ENCODE results near the gene EBLN1. TPM values are rescaled to one million over a fixed set of nuclear protein-coding genes. Genes with fewer than 3 reads are reported as not detected.

EBLN1 gene
- total RNA-seq, 1 experiment from 2014 or later: not detected

DNA sequence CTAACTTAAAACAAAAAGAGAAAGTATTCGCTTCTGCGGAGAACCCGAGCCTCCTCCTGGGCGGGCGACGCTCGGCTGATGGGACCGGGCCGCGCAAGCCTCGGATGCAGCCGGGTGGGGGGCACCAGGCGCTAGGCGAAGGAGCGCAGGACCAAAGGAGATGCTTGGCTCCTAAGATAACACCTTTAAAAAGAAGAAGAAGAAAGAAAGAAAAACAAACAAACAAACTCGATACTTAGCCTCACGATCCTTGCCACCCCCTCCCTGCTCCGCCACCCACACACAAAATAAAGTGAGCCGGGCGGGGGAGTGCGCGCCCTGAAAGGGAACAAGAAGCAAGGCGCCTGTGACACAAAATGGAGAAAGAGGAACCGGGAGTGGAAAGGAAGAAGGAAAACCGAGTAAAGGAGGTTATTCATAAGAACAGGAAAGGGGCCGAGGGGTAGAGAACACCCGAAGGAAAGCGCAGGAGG, 34.0 kb upstream of the EBLN1 start:
- ChIA-PET CTCF (no interaction called here), POLR2A (interaction anchor here (0.9 kb wide), 1 partner anchor 65 kb away, joined by 3 read pairs; the partner anchor contains the start of gene COMMD3)
- Mint-ChIP-seq H3K9me3 (ENCODE audit: unreplicated experiment) (no peaks in the 10 kb centered on the region), H3K4me3 (ENCODE audit: unreplicated experiment) (peak overlapping the region; percentile 74), H3K36me3 (ENCODE audit: insufficient read depth, unreplicated experiment) (no peaks in the 10 kb centered on the region), H3K4me1 (ENCODE audit: insufficient read depth, unreplicated experiment) (peaks cover 18% of the 10 kb centered on the region), H3K27me3 (ENCODE audit: insufficient read depth, unreplicated experiment) (no peaks in the 10 kb centered on the region), H3K27ac (ENCODE audit: low read depth, unreplicated experiment) (peak overlapping the region; percentile 95)
- intact Hi-C loops (cut with micrococcal nuclease): no loop called here
- BruUV-seq (replicated peaks): no TSS peak
- TF ChIP-seq CTCF (IDR thresholded peaks at IDR 0.05; ENCODE audit: unreplicated experiment): no peak
- DNase-seq (ENCODE audit: unreplicated experiment): peak; percentile 55

DNA sequence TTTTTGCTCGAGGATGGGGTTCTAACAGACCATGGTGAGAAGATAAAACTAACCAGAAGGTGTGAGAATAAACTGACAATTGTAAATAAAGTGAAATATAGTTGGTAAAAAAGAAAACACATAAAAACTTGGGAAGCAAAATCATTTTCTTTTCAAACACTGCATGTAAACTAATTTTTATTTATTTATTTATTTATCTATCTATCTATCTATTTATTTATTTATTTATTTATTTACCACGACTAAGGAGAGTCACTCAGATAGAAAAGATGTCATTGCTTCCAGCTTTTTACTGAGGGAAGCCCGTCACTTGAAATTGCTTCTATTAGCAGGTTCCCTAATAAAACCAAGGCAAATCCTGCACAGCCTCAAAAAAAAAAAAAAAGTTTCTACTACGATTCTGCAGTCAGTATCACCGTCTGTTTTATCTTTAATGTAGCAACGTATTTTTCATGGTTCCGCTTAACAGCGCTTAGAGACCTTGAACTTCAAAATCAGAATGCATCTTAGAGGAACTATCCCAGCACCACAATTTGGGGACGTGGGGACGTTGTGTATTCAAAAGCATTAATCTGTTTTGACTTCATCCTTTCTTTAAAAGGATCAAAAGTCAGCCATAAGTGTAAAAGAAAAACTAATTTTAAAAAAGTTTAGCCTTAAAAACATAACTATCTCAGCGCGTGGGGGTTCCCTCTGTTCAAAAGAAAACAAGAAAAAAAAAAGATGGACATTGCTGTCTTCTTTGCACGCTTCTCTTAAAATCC, 33.3 kb upstream of the EBLN1 start:
- Mint-ChIP-seq H3K4me3 (ENCODE audit: unreplicated experiment) (peak overlapping the region; percentile 74), H3K36me3 (ENCODE audit: insufficient read depth, unreplicated experiment) (no peaks in the 10 kb centered on the region), H3K4me1 (ENCODE audit: insufficient read depth, unreplicated experiment) (peaks cover 24% of the 10 kb centered on the region), H3K27me3 (ENCODE audit: insufficient read depth, unreplicated experiment) (no peaks in the 10 kb centered on the region), H3K27ac (ENCODE audit: low read depth, unreplicated experiment) (peak overlapping the region; percentile 95), H3K9me3 (ENCODE audit: unreplicated experiment) (no peaks in the 10 kb centered on the region)
- TSS peak; percentile 71 for BruUV-seq (replicated peaks)
- TF ChIP-seq CTCF (IDR thresholded peaks at IDR 0.05; ENCODE audit: unreplicated experiment): no peak
- DNase-seq (ENCODE audit: unreplicated experiment): no peak
- ChIA-PET CTCF (no interaction called here), POLR2A (interaction anchor here (0.7 kb wide), 1 partner anchor 221 kb away, joined by 3 read pairs; no protein-coding TSS in a partner anchor)
- intact Hi-C loops (cut with micrococcal nuclease): no loop called here

DNA sequence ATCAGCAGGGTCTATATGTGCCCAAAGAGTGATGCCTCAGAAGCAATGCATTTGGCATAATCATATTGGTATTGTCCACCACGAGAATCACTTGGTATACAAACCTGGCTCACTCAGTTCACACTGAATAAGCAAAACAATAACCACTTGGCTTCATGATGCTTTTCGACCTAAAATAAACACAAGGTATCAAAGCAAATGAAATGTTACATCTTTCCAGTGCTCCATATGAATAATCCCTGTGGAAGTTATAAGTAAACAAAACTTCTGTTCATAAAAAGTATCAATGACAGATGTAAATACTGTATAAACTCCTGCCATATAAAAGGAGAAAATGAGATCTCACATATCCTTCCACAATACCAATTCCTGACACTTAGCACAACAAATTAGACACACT, 29.8 kb upstream of the EBLN1 start:
- H3K27ac Mint-ChIP-seq (ENCODE audit: low read depth, unreplicated experiment): peak overlapping the region; percentile 86
- H3K27me3 Mint-ChIP-seq (ENCODE audit: insufficient read depth, unreplicated experiment): no peaks in the 10 kb centered on the region
- no peak overlapping the region for H3K4me3 Mint-ChIP-seq (ENCODE audit: unreplicated experiment)
- CTCF ChIA-PET: interaction anchor here (0.7 kb wide), 1 partner anchor 669 kb away, joined by 3 read pairs; no protein-coding TSS in a partner anchor
- intact Hi-C loops (cut with micrococcal nuclease): no loop called here
- no TSS peak for BruUV-seq (replicated peaks)
- no peak for TF ChIP-seq CTCF (IDR thresholded peaks at IDR 0.05; ENCODE audit: unreplicated experiment)
- H3K4me1 Mint-ChIP-seq (ENCODE audit: insufficient read depth, unreplicated experiment): peaks cover 31% of the 10 kb centered on the region
- DNase-seq (ENCODE audit: unreplicated experiment): no peak
- POLR2A ChIA-PET: interaction anchor here (2.6 kb wide), 2 partner anchors 18 to 68 kb away, joined by 14 to 16 read pairs; partner anchors contain the start of gene COMMD3
- no peaks in the 10 kb centered on the region for H3K9me3 Mint-ChIP-seq (ENCODE audit: unreplicated experiment)
- no peaks in the 10 kb centered on the region for H3K36me3 Mint-ChIP-seq (ENCODE audit: insufficient read depth, unreplicated experiment)

GRCh38 chr10:22246680-22247391, 29.0 kb upstream of the EBLN1 start:
- Mint-ChIP-seq H3K36me3 (ENCODE audit: insufficient read depth, unreplicated experiment) (no peaks in the 10 kb centered on the region), H3K4me3 (ENCODE audit: unreplicated experiment) (peak overlapping the region; percentile 1), H3K27ac (ENCODE audit: low read depth, unreplicated experiment) (peak overlapping the region; percentile 86), H3K27me3 (ENCODE audit: insufficient read depth, unreplicated experiment) (no peaks in the 10 kb centered on the region), H3K4me1 (ENCODE audit: insufficient read depth, unreplicated experiment) (peaks cover 27% of the 10 kb centered on the region), H3K9me3 (ENCODE audit: unreplicated experiment) (no peaks in the 10 kb centered on the region)
- ChIA-PET CTCF (interaction anchor here (0.7 to 0.8 kb wide), 3 partner anchors 76 to 668 kb away, joined by 3 to 4 read pairs (median 3); no protein-coding TSS in a partner anchor), POLR2A (interaction anchor here (0.5 to 2.6 kb wide), 5 partner anchors 17 to 1131 kb away, joined by 4 to 16 read pairs (median 6); partner anchors contain the start of genes COMMD3 and DNAJC1)
- TF ChIP-seq CTCF (IDR thresholded peaks at IDR 0.05; ENCODE audit: unreplicated experiment): no peak
- intact Hi-C loops (cut with micrococcal nuclease): loop anchor here (1.0 kb wide), 2 partner anchors 18 to 69 kb away; partner anchors contain the start of gene COMMD3
- peak; percentile 91 for DNase-seq (ENCODE audit: unreplicated experiment)
- TSS peak; percentile 90 for BruUV-seq (replicated peaks)
